Measurements from ENCODE around the gene APOL1.
"Not testable (repeated sequence)": the region's sequence is repeated elsewhere in the genome, so short reads cannot be mapped to it uniquely, and the experiment has no call there.

The APOL1 gene

GRCh38 chr22:36267058-36267457 lies 14.1 kb downstream of the APOL1 start:
- DNase-seq (ENCODE audit: low read depth, low spot score): no peak

- DNase-seq (ENCODE audit: low read depth, low spot score): no peak
Observed at GRCh38 chr22:36267896-36268485, 15.1 kb downstream of the APOL1 start.

GRCh38 chr22:36271231-36271630 lies 18.3 kb downstream of the APOL1 start:
- DNase-seq (ENCODE audit: low read depth, low spot score): not testable (repeated sequence)

GRCh38 chr22:36271951-36272350 lies 19.0 kb downstream of the APOL1 start:
- not testable (repeated sequence) for DNase-seq (ENCODE audit: low read depth, low spot score)

- DNase-seq (ENCODE audit: low read depth, low spot score): no peak
Observed at GRCh38 chr22:36274531-36274930, 21.6 kb downstream of the APOL1 start.

- peak; percentile 79 for DNase-seq (ENCODE audit: low read depth, low spot score)
Observed at GRCh38 chr22:36277482-36278291, 24.8 kb downstream of the APOL1 start.

GRCh38 chr22:36279219-36279666 lies 26.3 kb downstream of the APOL1 start:
- DNase-seq (ENCODE audit: low read depth, low spot score): no peak

- DNase-seq (ENCODE audit: low read depth, low spot score): no peak
Observed at GRCh38 chr22:36280379-36280778, 27.4 kb downstream of the APOL1 start.

GRCh38 chr22:36281781-36282327 lies 28.9 kb downstream of the APOL1 start:
- no peak for DNase-seq (ENCODE audit: low read depth, low spot score)

- no peak for DNase-seq (ENCODE audit: low read depth, low spot score)
Observed at GRCh38 chr22:36282328-36282831, 29.4 kb downstream of the APOL1 start.

GRCh38 chr22:36284171-36284571 lies 31.2 kb downstream of the APOL1 start:
- DNase-seq (ENCODE audit: low read depth, low spot score): no peak

GRCh38 chr22:36285017-36285416 lies 32.1 kb downstream of the APOL1 start:
- no peak for DNase-seq (ENCODE audit: low read depth, low spot score)

- DNase-seq (ENCODE audit: low read depth, low spot score): no peak
Observed at GRCh38 chr22:36285545-36285944, 32.6 kb downstream of the APOL1 start.

- DNase-seq (ENCODE audit: low read depth, low spot score): peak; percentile 95
Observed at GRCh38 chr22:36286096-36286957, 33.4 kb downstream of the APOL1 start.

- DNase-seq (ENCODE audit: low read depth, low spot score): no peak
Observed at GRCh38 chr22:36287881-36288515, 35.1 kb downstream of the APOL1 start.

- no peak for DNase-seq (ENCODE audit: low read depth, low spot score)
Observed at GRCh38 chr22:36288571-36289405, 35.9 kb downstream of the APOL1 start.

- no peak for DNase-seq (ENCODE audit: low read depth, low spot score)
Observed at GRCh38 chr22:36289406-36289870, 36.5 kb downstream of the APOL1 start.

- not testable (repeated sequence) for DNase-seq (ENCODE audit: low read depth, low spot score)
Observed at GRCh38 chr22:36289948-36290371, 37.0 kb downstream of the APOL1 start.

- DNase-seq (ENCODE audit: low read depth, low spot score): not testable (repeated sequence)
Observed at GRCh38 chr22:36290391-36291075, 37.6 kb downstream of the APOL1 start.
